GM23338 (cell line): ENCODE data around the gene RAB11FIP4.

ENCODE experiments used
- CREB1 ChIP-seq: fragments of 250-450 bp; sonication (Bioruptor Pico); IDR thresholded peaks from 2 replicates; pipeline ENCODE4 v1.5.0; 2020; ENCODE audit warnings: low read depth, mild to moderate bottlenecking, moderate library complexity
- EZH2 ChIP-seq: fragments of 200-600 bp; sonication (generic); IDR thresholded peaks from one replicate; pipeline ENCODE4 v1.8.0; 2017; ENCODE audit warnings: antibody characterized with exemption, mild to moderate bottlenecking, low read depth; ENCODE audit not compliant: unreplicated experiment
- JUNB ChIP-seq: IDR thresholded peaks from one replicate; pipeline ENCODE4 v1.6.1; 2016; ENCODE audit warnings: antibody characterized with exemption; ENCODE audit not compliant: unreplicated experiment
- POLR2AphosphoS5 ChIP-seq: IDR thresholded peaks from 2 replicates; pipeline ENCODE4 v1.6.1; 2016; ENCODE audit warnings: antibody characterized with exemption, low read depth
- STAT1 ChIP-seq: IDR thresholded peaks from one replicate; pipeline ENCODE4 v1.6.1; 2016; ENCODE audit warnings: antibody characterized with exemption; ENCODE audit not compliant: unreplicated experiment
- ZNF114 ChIP-seq: fragments of 250-450 bp; sonication (Bioruptor Pico); IDR thresholded peaks from 2 replicates; pipeline ENCODE4 v1.5.0; 2020; ENCODE audit warnings: mild to moderate bottlenecking, moderate library complexity
- ZNF331 ChIP-seq: fragments of 250-450 bp; sonication (Bioruptor Pico); IDR thresholded peaks from 2 replicates; pipeline ENCODE4 v1.5.0; 2020; ENCODE audit warnings: low read depth, mild to moderate bottlenecking, moderate library complexity
- TF ChIP-seq, protein P1 (sequence below): IDR thresholded peaks from one replicate; pipeline ENCODE4 v1.6.1; 2018; ENCODE audit warnings: antibody characterized with exemption; ENCODE audit not compliant: unreplicated experiment
- TF ChIP-seq, protein P2 (sequence below), 2 experiments: fragments of 200-600 bp in 1 of 2; sonication (generic) in 1 of 2; conservative IDR thresholded peaks; 2 replicates each; pipeline versions ENCODE4 v1.5.1 to v1.6.1; 2016 to 2017; ENCODE audit warnings: antibody characterized with exemption in 2 of 2, low read depth in 2 of 2, mild to moderate bottlenecking in 2 of 2, moderate library complexity in 1 of 2
- TF ChIP-seq, protein P3 (sequence below): IDR thresholded peaks from 2 replicates; pipeline ENCODE4 v1.6.1; 2016; ENCODE audit warnings: antibody characterized with exemption

GRCh38 chr17:31424944-31425281 is 33.4 kb downstream of the RAB11FIP4 start:
- TF ChIP-seq, protein P1, sequence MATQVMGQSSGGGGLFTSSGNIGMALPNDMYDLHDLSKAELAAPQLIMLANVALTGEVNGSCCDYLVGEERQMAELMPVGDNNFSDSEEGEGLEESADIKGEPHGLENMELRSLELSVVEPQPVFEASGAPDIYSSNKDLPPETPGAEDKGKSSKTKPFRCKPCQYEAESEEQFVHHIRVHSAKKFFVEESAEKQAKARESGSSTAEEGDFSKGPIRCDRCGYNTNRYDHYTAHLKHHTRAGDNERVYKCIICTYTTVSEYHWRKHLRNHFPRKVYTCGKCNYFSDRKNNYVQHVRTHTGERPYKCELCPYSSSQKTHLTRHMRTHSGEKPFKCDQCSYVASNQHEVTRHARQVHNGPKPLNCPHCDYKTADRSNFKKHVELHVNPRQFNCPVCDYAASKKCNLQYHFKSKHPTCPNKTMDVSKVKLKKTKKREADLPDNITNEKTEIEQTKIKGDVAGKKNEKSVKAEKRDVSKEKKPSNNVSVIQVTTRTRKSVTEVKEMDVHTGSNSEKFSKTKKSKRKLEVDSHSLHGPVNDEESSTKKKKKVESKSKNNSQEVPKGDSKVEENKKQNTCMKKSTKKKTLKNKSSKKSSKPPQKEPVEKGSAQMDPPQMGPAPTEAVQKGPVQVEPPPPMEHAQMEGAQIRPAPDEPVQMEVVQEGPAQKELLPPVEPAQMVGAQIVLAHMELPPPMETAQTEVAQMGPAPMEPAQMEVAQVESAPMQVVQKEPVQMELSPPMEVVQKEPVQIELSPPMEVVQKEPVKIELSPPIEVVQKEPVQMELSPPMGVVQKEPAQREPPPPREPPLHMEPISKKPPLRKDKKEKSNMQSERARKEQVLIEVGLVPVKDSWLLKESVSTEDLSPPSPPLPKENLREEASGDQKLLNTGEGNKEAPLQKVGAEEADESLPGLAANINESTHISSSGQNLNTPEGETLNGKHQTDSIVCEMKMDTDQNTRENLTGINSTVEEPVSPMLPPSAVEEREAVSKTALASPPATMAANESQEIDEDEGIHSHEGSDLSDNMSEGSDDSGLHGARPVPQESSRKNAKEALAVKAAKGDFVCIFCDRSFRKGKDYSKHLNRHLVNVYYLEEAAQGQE: no peak
- TF ChIP-seq STAT1: no peak
- TF ChIP-seq, protein P2, sequence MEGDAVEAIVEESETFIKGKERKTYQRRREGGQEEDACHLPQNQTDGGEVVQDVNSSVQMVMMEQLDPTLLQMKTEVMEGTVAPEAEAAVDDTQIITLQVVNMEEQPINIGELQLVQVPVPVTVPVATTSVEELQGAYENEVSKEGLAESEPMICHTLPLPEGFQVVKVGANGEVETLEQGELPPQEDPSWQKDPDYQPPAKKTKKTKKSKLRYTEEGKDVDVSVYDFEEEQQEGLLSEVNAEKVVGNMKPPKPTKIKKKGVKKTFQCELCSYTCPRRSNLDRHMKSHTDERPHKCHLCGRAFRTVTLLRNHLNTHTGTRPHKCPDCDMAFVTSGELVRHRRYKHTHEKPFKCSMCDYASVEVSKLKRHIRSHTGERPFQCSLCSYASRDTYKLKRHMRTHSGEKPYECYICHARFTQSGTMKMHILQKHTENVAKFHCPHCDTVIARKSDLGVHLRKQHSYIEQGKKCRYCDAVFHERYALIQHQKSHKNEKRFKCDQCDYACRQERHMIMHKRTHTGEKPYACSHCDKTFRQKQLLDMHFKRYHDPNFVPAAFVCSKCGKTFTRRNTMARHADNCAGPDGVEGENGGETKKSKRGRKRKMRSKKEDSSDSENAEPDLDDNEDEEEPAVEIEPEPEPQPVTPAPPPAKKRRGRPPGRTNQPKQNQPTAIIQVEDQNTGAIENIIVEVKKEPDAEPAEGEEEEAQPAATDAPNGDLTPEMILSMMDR (conservative IDR thresholded peaks at IDR 0.05; ENCODE audit: low read depth in 2 of 2): no peak
- TF ChIP-seq EZH2: no peak
- no peak for TF ChIP-seq CREB1
- TF ChIP-seq POLR2AphosphoS5: no peak
- TF ChIP-seq, protein P3, sequence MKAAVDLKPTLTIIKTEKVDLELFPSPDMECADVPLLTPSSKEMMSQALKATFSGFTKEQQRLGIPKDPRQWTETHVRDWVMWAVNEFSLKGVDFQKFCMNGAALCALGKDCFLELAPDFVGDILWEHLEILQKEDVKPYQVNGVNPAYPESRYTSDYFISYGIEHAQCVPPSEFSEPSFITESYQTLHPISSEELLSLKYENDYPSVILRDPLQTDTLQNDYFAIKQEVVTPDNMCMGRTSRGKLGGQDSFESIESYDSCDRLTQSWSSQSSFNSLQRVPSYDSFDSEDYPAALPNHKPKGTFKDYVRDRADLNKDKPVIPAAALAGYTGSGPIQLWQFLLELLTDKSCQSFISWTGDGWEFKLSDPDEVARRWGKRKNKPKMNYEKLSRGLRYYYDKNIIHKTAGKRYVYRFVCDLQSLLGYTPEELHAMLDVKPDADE: no peak
- no peak for TF ChIP-seq ZNF114 (CRISPR knock-in tag)
- no peak for TF ChIP-seq JUNB
- no peak for TF ChIP-seq ZNF331 (CRISPR knock-in tag)
